ENCODE results near the gene PLLP.

The PLLP gene

GRCh38 chr16:57209780-57210179 lies 74.7 kb downstream of the PLLP start:
- DNase-seq, result no peak

- DNase-seq, result no peak
These were observed 75.5 kb downstream of the PLLP start for GRCh38 chr16:57208926-57209325.
